Lower leg skin (tissue), 4 donors: Measurements from ENCODE around the gene USP43. TPM values are rescaled to one million over a fixed set of nuclear protein-coding genes. Genes with fewer than 3 reads are reported as not detected.

Experiments used
- DNase-seq, 2 donors: peaks; one replicate each; pipeline ENCODE4 v3.0.0-alpha.2; 2019; ENCODE audit warnings: low spot score in 2 of 2
- H3K4me3 ChIP-seq: fragments of 200-600 bp; sonication (generic); 2 replicates; pipeline ENCODE4 v1.5.1; 2017; ENCODE audit warnings: mild to moderate bottlenecking, low read depth; ENCODE audit not compliant: poor library complexity, severe bottlenecking
- CTCF ChIP-seq, 3 donors: fragments of 450-650 bp; IDR thresholded peaks; one replicate each; pipeline ENCODE4 v1.5.1; 2016; ENCODE audit warnings: antibody characterized with exemption in 3 of 3, mild to moderate bottlenecking in 3 of 3, moderate library complexity in 2 of 3
- POLR2A ChIP-seq, 2 donors: fragments of 450-650 bp; IDR thresholded peaks; one replicate each; pipeline ENCODE4 v1.6.1; 2016 to 2017; ENCODE audit warnings: antibody characterized with exemption in 2 of 2, mild to moderate bottlenecking in 1 of 2, moderate library complexity in 1 of 2
- WGBS, 2 donors: methylation state at CpG; one replicate each; pipeline ENCODE4 v1.1.5; 2018; 5-methylcytosine and 5-hydroxymethylcytosine counted together
- intact Hi-C: fragments of 100-400 bp; cut with DNase I; formaldehyde crosslinking; loops from one replicate; pipeline ENCODE4 v1.15.0; 2023; ENCODE audit warnings: low total_unique reads
- total RNA-seq, 4 donors: library from RNA; depleted of rRNA; stranded (reverse); fragments of >200 nt; gene quantifications; one replicate each; pipeline ENCODE4 v1.1.0, GENCODE V29; 2016

Gene USP43
- total RNA-seq, 4 donors from 2014 or later: 4.4 to 6.5 (median 4.4) TPM

- TF ChIP-seq POLR2A (IDR thresholded peaks at IDR 0.05) (no peak), CTCF (IDR thresholded peaks at IDR 0.05) (no peak)
- intact Hi-C loops: no loop called here
- no peak overlapping the region for H3K4me3 ChIP-seq
- no peak for DNase-seq
- WGBS, 2 donors: 77% methylated on average over 3 of the region's 3 CpGs
Observed at GRCh38 chr17:9703781-9704082, 58.4 kb downstream of the USP43 start.

- 92 to 100% methylated on average over 1 of the region's 1 CpG for whole genome bisulfite sequencing, 2 donors
- DNase-seq: no peak
- H3K4me3 ChIP-seq: no peak overlapping the region
- TF ChIP-seq CTCF (IDR thresholded peaks at IDR 0.05) (no peak), POLR2A (IDR thresholded peaks at IDR 0.05) (no peak)
- intact Hi-C loops: no loop called here
Observed at GRCh38 chr17:9705745-9706144, 60.4 kb downstream of the USP43 start.

- intact Hi-C loops: no loop called here
- TF ChIP-seq POLR2A (IDR thresholded peaks at IDR 0.05) (no peak), CTCF (IDR thresholded peaks at IDR 0.05) (no peak)
- DNase-seq: peak in 1 of 2 donors; percentile 31
- WGBS, 2 donors: 72 to 83% methylated on average over 4 of the region's 4 CpGs
- H3K4me3 ChIP-seq: no peak overlapping the region
Observed at GRCh38 chr17:9707948-9708347, 62.6 kb downstream of the USP43 start.

- H3K4me3 ChIP-seq: no peak overlapping the region
- intact Hi-C loops: no loop called here
- WGBS, 2 donors: 81 to 96% methylated on average over 6 of the region's 6 CpGs
- DNase-seq: peak in 1 of 2 donors; percentile 58
- no peak for TF ChIP-seq POLR2A (IDR thresholded peaks at IDR 0.05)
- no peak for TF ChIP-seq CTCF (IDR thresholded peaks at IDR 0.05)
Observed at GRCh38 chr17:9714801-9715200, 69.5 kb downstream of the USP43 start.

GRCh38 chr17:9715503-9716016 lies 70.2 kb downstream of the USP43 start:
- 81 to 92% methylated on average over 1 of the region's 1 CpG for WGBS, 2 donors

More at GRCh38 chr17:9715503-9716016, 70.2 kb downstream of the USP43 start:
- DNase-seq: peak in 1 of 2 donors; percentile 26
- TF ChIP-seq CTCF (IDR thresholded peaks at IDR 0.05) (no peak), POLR2A (IDR thresholded peaks at IDR 0.05) (no peak)
- H3K4me3 ChIP-seq: no peak overlapping the region
- intact Hi-C loops: no loop called here
